Measurements from ENCODE around the gene TMA7B. TPM values are rescaled to one million over a fixed set of nuclear protein-coding genes. Genes with fewer than 3 reads are reported as not detected.
"Not testable (repeated sequence)": the region's sequence is repeated elsewhere in the genome, so short reads cannot be mapped to it uniquely, and the experiment has no call there.

Gene TMA7B
- total RNA-seq, 1 donor from 2014 or later: not detected

DNA sequence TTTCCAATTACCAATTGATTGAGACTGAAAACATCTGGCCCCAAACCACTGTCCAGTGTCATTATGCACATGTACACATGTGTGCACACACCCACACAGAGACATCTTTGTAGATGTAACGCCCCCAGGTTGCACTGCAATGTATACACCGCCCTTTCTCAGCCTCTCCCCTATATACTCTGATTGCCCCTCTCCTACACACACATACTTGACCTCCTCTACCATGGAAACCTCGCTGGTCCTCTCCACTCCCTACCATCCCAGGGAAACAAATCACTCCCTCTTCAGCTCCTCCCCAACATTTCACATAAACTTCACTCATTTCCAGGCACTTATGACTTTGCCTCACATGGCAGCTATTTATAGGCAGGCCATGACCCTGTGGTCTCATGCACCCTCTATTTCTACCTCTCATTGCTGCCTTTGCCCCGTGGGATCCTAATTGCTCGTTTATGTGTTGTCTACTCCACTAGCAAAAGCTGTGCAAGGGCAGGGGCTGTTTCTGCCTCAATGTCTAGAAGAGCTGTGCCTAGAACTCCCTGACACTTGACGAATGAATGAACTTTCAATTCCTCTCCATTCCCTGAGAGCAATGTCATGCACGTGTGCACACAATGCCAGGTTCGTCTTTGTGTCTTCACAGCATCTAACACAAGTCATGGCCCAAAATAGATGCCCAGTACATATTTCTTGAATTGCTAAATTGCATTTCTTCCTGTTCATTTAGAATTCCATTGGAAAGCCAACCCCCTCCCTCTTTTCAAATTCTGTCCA, 10.0 kb upstream of the TMA7B start:
- TF ChIP-seq, protein P1, sequence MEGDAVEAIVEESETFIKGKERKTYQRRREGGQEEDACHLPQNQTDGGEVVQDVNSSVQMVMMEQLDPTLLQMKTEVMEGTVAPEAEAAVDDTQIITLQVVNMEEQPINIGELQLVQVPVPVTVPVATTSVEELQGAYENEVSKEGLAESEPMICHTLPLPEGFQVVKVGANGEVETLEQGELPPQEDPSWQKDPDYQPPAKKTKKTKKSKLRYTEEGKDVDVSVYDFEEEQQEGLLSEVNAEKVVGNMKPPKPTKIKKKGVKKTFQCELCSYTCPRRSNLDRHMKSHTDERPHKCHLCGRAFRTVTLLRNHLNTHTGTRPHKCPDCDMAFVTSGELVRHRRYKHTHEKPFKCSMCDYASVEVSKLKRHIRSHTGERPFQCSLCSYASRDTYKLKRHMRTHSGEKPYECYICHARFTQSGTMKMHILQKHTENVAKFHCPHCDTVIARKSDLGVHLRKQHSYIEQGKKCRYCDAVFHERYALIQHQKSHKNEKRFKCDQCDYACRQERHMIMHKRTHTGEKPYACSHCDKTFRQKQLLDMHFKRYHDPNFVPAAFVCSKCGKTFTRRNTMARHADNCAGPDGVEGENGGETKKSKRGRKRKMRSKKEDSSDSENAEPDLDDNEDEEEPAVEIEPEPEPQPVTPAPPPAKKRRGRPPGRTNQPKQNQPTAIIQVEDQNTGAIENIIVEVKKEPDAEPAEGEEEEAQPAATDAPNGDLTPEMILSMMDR (IDR thresholded peaks at IDR 0.05; ENCODE audit: borderline replicate concordance): no peak
- peaks cover 13% of the 10 kb centered on the region for H3K27me3 ChIP-seq (ENCODE audit: low read depth)

DNA sequence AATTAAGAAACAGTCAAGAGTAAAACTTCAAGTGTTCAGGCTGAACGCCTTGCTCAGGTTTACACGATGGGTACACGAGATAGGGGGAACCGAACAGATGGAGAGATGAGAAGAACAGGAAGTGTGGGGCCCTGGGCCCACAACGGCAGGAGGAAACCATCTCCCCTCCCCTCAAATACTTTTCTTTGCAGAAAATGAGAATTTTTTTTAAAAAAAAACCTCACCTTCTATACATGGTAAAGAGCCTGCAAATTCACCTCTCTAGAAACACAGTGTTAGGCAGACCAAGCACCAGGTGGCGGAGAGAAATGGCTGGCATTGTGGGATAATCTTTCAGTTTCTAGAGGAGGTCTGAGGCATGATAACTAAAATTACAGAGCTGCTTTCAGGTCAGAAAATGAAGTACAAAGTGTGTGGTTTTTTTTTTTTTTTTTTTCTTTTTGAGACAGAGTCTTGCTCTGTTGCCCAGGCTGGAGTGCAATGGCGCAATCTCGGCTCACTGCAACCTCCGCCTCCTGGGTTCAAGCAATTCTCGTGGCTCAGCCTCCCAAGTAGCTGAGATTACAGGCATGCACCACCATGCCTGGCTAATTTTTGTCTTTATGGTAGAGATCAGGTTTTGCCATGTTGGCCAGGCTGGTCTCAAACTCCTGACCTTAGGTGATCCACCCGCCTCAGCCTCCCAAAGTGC, 8.4 kb upstream of the TMA7B start:
- H3K36me3 ChIP-seq; intact Hi-C loops (cut with micrococcal nuclease); H3K4me3 ChIP-seq; DNase-seq; H3K27ac ChIP-seq (replicated peaks); H3K9me3 ChIP-seq (replicated peaks): not testable (repeated sequence)
- peaks cover 16% of the 10 kb centered on the region for H3K4me1 ChIP-seq
- peaks cover 11% of the 10 kb centered on the region for H3K27me3 ChIP-seq (ENCODE audit: low read depth)

More for the DNA sequence above, 10.0 kb upstream of the TMA7B start:
- H3K36me3 ChIP-seq: no peaks in the 10 kb centered on the region
- peaks cover 16% of the 10 kb centered on the region for H3K4me1 ChIP-seq
- no peak overlapping the region for H3K27ac ChIP-seq (replicated peaks)
- H3K9me3 ChIP-seq (replicated peaks): no peaks in the 10 kb centered on the region
- intact Hi-C loops (cut with micrococcal nuclease): no loop called here
- DNase-seq: no peak
- no peak overlapping the region for H3K4me3 ChIP-seq

DNA sequence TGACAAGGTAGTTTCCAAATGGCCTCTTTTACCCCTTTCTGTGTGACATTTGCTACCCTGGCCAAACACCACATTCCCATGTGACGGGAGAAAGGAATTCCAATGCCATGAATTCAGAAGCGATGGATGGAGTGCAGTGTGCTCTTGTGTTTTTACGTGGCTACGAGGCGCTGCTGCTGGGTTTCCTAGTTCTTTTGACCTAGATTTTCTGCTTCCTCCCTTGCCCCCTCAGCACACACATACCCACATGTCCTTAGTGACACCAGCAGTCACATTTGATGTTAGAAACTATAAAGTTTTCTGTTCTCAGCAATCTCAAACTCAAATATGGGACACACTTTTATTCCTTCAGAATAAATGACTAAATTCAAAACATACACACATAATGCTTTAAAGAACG, 7.8 kb upstream of the TMA7B start:
- peaks cover 11% of the 10 kb centered on the region for H3K27me3 ChIP-seq (ENCODE audit: low read depth)
- H3K4me1 ChIP-seq: peaks cover 13% of the 10 kb centered on the region
- no peaks in the 10 kb centered on the region for H3K9me3 ChIP-seq (replicated peaks)
- no peak overlapping the region for H3K27ac ChIP-seq (replicated peaks)
- H3K4me3 ChIP-seq: no peak overlapping the region
- DNase-seq: no peak
- intact Hi-C loops (cut with micrococcal nuclease): no loop called here
- TF ChIP-seq, protein P1 (IDR thresholded peaks at IDR 0.05; ENCODE audit: borderline replicate concordance): no peak
- no peaks in the 10 kb centered on the region for H3K36me3 ChIP-seq

DNA sequence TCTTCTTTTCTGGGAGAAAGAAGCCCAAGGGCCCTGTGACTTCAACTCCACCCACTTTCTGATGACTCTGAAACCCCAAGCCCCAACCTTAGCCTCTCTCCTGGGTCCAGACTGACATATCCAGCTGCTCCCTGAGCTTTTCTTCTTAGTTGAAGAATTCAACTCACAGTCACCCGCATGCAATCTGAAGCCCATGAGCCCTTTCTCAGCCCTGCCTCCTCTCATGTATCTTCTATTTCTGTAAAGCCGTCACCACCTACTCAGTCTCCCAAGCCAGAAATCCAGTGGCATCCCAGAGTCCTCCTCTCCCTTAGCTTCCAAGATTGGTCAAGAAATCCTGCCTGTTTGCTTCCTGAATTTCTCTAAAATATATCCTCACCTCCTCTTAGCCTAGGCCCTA, 7.1 kb upstream of the TMA7B start:
- H3K4me3 ChIP-seq: no peak overlapping the region
- H3K9me3 ChIP-seq (replicated peaks): no peaks in the 10 kb centered on the region
- H3K4me1 ChIP-seq: peaks cover 13% of the 10 kb centered on the region
- H3K27me3 ChIP-seq (ENCODE audit: low read depth): peaks cover 11% of the 10 kb centered on the region
- no peaks in the 10 kb centered on the region for H3K36me3 ChIP-seq
- TF ChIP-seq, protein P1 (IDR thresholded peaks at IDR 0.05; ENCODE audit: borderline replicate concordance): no peak
- no peak for DNase-seq
- intact Hi-C loops (cut with micrococcal nuclease): no loop called here
- no peak overlapping the region for H3K27ac ChIP-seq (replicated peaks)

DNA sequence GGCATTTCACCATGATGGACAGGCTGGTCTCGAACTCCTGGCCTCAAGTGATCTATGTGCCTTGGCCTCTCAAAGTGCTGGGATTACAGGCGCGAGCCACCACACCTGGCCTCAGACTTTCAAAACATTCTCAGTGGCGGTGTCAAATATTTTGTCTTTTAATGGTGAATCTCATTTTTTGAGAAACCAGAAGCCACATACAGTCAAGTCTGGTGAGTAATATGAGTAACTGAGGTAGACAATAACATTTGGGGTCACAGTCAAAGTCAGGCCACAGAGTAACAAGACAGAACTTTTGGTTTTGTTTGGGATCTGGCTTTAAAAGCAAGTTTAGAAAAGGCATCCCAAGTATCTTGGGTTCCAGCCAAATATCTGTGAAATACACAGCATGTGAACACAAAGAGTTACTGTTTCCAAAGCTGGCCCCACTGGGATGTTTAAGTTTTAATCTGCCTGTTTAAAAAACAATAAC, 5.6 kb upstream of the TMA7B start:
- peaks cover 16% of the 10 kb centered on the region for H3K4me1 ChIP-seq
- H3K27me3 ChIP-seq (ENCODE audit: low read depth): peaks cover 11% of the 10 kb centered on the region
- intact Hi-C loops (cut with micrococcal nuclease): no loop called here
- no peaks in the 10 kb centered on the region for H3K9me3 ChIP-seq (replicated peaks)
- no peaks in the 10 kb centered on the region for H3K36me3 ChIP-seq
- no peak for DNase-seq
- no peak overlapping the region for H3K4me3 ChIP-seq
- TF ChIP-seq, protein P1 (IDR thresholded peaks at IDR 0.05; ENCODE audit: borderline replicate concordance): no peak
- peak overlapping the region; percentile 16 for H3K27ac ChIP-seq (replicated peaks)

DNA sequence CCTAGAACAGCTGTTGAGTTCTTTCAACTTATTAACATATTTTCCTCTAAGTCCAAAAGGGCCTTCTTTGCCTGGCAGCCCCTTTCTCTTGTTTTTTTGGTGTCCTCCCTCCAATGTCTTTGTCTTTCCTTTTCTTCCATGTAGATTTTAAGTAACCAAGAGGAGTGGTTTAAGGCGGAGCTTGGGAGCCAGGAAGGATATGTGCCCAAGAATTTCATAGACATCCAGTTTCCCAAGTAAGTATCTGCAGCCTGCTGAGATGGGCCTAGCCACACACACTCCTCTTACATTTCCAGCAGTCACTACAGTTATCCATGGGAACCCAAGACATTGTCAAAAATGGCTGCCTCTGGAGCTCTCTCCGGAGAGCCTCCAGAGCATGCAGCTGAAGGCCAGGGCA, 4.5 kb upstream of the TMA7B start:
- Histone ChIP-seq H3K27me3 (ENCODE audit: low read depth) (peaks cover 5% of the 10 kb centered on the region), H3K4me3 (no peak overlapping the region), H3K9me3 (replicated peaks) (no peaks in the 10 kb centered on the region), H3K27ac (replicated peaks) (no peak overlapping the region), H3K4me1 (peaks cover 16% of the 10 kb centered on the region), H3K36me3 (no peaks in the 10 kb centered on the region)
- DNase-seq: no peak
- intact Hi-C loops (cut with micrococcal nuclease): no loop called here
- TF ChIP-seq, protein P1 (IDR thresholded peaks at IDR 0.05; ENCODE audit: borderline replicate concordance): no peak
